ENCODE measurements around the gene HYDIN. TPM values are rescaled to one million over a fixed set of nuclear protein-coding genes. Genes with fewer than 3 reads are reported as not detected.
"Not testable (repeated sequence)": the region's sequence is repeated elsewhere in the genome, so short reads cannot be mapped to it uniquely, and the experiment has no call there.

The HYDIN gene
- total RNA-seq, 4 donors from 2014 or later = 0.40 to 1.1 (median 0.47) TPM; not detected in 1

GRCh38 chr16:70999735-71000134, 230.8 kb downstream of the HYDIN start:
- not testable (repeated sequence) for H3K27ac ChIP-seq; H3K4me1 ChIP-seq; DNase-seq (ENCODE audit: low spot score in 2 of 2); H3K27me3 ChIP-seq; H3K36me3 ChIP-seq; H3K9me3 ChIP-seq; H3K4me3 ChIP-seq
- WGBS = 23% methylated on average over 2 of the region's 2 CpGs

- DNase-seq (ENCODE audit: low spot score in 2 of 2); H3K27me3 ChIP-seq; H3K27ac ChIP-seq; H3K36me3 ChIP-seq; H3K4me3 ChIP-seq; H3K4me1 ChIP-seq; H3K9me3 ChIP-seq: not testable (repeated sequence)
- WGBS = 67% methylated on average over 1 of the region's 2 CpGs
These were observed 234.7 kb downstream of the HYDIN start for GRCh38 chr16:70995799-70996198.

DNA sequence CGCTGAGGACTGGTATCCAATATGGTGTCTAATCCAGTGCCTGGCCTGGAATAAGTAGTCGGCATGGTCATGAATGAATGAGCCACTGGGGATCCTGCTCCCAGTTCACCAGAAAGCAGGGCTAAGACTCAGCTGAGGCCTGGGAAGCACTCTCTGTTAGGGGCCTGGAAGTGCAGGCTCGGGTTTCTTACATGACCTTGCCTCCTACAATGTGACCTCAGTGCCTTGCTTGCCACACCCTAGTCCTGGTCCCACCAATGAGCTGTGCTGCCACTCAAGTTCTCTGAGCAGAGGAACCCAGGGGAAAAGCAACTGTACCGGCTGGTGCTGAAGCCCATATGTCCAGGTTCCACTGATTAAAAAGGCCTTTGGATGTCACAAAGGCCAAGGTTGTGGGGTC, 238.0 kb downstream of the HYDIN start:
- WGBS = 67% methylated on average over 1 of the region's 4 CpGs
- not testable (repeated sequence) for H3K9me3 ChIP-seq; H3K27me3 ChIP-seq; H3K36me3 ChIP-seq; H3K4me3 ChIP-seq; H3K27ac ChIP-seq; H3K4me1 ChIP-seq; DNase-seq (ENCODE audit: low spot score in 2 of 2)

DNA sequence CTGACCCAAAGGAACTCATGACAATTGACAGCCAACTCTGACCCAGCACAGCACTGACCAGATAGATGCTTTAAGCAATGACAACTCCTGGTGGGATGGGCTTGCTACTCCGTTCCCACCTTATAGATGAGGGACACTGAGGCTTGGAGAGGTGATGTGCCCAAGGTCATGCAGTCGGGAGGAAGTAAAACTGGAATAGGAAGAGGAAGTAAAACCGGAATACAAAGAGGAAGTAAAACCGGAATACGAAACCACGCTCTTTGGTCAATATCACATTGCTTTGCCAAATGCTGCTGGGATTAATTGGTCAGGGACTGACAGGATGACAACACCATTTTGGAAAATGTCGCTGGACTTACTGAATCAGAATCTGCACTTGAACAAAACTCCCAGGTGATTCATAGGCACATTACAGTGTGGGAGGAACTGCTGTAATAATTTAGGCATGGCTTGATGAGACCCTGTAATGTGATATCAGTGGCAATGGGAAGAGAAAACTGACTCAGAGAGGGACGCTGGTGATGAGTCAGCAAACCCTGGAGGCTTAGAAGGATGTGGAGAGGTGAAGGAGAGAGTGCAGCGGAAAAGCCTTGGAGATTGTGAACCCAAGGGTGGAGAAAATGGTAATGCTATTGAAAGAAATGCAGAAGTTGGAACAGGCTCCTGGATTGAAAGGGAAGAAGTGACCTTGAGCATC, 243.4 kb downstream of the HYDIN start:
- H3K27ac ChIP-seq; H3K9me3 ChIP-seq; H3K4me1 ChIP-seq; DNase-seq (ENCODE audit: low spot score in 2 of 2); H3K4me3 ChIP-seq; H3K27me3 ChIP-seq; H3K36me3 ChIP-seq: not testable (repeated sequence)
- no CpG with 5 or more reads among the region's 9 CpGs for WGBS

GRCh38 chr16:70984675-70985074, 245.8 kb downstream of the HYDIN start:
- not testable (repeated sequence) for H3K4me1 ChIP-seq; H3K36me3 ChIP-seq; H3K27me3 ChIP-seq; H3K4me3 ChIP-seq; H3K27ac ChIP-seq; DNase-seq (ENCODE audit: low spot score in 2 of 2); H3K9me3 ChIP-seq
- 53% methylated on average over 6 of the region's 6 CpGs for WGBS

- H3K36me3 ChIP-seq; H3K9me3 ChIP-seq; H3K27me3 ChIP-seq; H3K4me3 ChIP-seq; H3K4me1 ChIP-seq; H3K27ac ChIP-seq; DNase-seq (ENCODE audit: low spot score in 2 of 2): not testable (repeated sequence)
- no CpG with 5 or more reads among the region's 3 CpGs for WGBS
These were observed 262.2 kb downstream of the HYDIN start for GRCh38 chr16:70968332-70968731.

GRCh38 chr16:70960169-70960568, 270.4 kb downstream of the HYDIN start:
- WGBS = 50% methylated on average over 1 of the region's 3 CpGs
- not testable (repeated sequence) for H3K4me3 ChIP-seq; H3K27me3 ChIP-seq; H3K4me1 ChIP-seq; H3K27ac ChIP-seq; DNase-seq (ENCODE audit: low spot score in 2 of 2); H3K36me3 ChIP-seq; H3K9me3 ChIP-seq

GRCh38 chr16:70954922-70955321, 275.6 kb downstream of the HYDIN start:
- 85% methylated on average over 2 of the region's 4 CpGs for WGBS
- H3K4me1 ChIP-seq; H3K27ac ChIP-seq; H3K4me3 ChIP-seq; H3K36me3 ChIP-seq; DNase-seq (ENCODE audit: low spot score in 2 of 2); H3K9me3 ChIP-seq; H3K27me3 ChIP-seq: not testable (repeated sequence)

GRCh38 chr16:70953824-70954223, 276.7 kb downstream of the HYDIN start:
- H3K4me3 ChIP-seq; H3K27ac ChIP-seq; H3K4me1 ChIP-seq; H3K9me3 ChIP-seq; H3K27me3 ChIP-seq; H3K36me3 ChIP-seq; DNase-seq (ENCODE audit: low spot score in 2 of 2): not testable (repeated sequence)
- no CpG with 5 or more reads among the region's 5 CpGs for WGBS

- not testable (repeated sequence) for H3K4me1 ChIP-seq; H3K4me3 ChIP-seq; DNase-seq (ENCODE audit: low spot score in 2 of 2); H3K27me3 ChIP-seq; H3K27ac ChIP-seq; H3K36me3 ChIP-seq; H3K9me3 ChIP-seq
- 35% methylated on average over 13 of the region's 15 CpGs for WGBS
These were observed 287.0 kb downstream of the HYDIN start for GRCh38 chr16:70943551-70943950.

DNA sequence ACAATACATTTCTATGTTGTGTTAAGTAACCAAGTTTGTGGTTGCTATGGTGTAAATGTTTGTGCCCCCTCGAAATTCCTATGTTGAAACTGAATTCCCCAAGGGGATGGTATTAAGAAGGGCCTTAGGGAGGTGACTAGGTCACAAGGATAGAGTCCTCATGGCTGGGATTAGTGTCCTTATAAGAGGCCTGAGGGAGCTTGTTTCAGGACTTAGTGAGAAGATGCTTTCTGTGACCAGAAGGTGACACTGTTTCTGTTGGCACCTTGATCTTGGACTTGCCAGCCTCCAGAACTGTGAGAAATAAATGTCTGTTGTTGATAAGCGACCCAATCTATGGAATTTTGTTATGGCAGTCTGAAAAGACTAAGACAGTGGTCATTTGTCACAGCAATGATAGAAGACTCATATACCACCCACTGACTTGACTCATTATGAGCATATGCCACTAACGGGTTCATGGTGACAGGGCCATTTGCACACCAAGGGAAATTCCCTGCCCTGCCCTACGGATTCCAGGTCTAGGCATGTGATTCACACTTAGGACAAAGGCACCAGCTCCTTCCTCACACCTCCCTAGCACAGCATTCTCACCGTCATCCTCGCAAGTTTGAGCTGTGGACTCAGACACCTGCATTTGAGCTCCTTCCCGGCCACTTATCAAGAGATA, 290.7 kb downstream of the HYDIN start:
- 17% methylated on average over 3 of the region's 7 CpGs for WGBS
- H3K36me3 ChIP-seq; H3K27me3 ChIP-seq; H3K4me3 ChIP-seq; DNase-seq (ENCODE audit: low spot score in 2 of 2); H3K4me1 ChIP-seq; H3K9me3 ChIP-seq; H3K27ac ChIP-seq: not testable (repeated sequence)

DNA sequence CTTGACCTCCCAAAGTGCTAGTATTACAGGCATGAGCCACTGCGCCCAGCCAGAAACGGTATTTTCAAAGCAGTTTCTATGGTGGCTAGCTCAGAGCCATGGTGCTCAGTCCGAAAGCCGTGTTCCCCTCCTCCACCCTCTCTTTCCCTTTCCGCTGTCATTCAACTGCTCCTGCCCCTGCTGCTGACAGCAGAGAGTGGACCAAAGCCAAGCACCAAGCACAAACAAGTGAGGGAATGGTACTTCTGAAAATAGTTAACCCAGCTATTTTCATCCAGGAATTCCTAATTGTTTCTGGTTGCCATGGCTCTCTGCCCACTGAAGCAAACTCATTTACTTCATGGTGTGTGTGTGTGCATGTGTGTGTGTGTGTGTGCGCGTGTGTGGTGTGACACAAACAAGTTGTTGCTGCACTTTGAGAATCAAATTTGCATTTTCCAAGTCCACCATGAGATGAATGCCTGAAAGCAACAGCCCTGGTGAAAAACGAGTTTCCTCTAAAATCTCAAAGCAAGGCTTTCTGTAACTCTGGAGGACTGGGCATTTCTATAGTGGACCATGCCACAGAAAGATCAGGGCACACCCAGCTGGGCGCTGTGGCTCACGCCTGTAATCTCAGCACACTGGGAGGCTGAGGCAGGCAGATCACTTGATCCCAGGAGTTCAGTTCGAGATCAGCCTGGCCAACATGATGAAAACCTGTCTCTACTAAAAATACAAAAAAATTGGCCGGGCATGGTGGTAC, 293.6 kb downstream of the HYDIN start:
- H3K27me3 ChIP-seq; DNase-seq (ENCODE audit: low spot score in 2 of 2); H3K4me3 ChIP-seq; H3K27ac ChIP-seq; H3K36me3 ChIP-seq; H3K9me3 ChIP-seq; H3K4me1 ChIP-seq: not testable (repeated sequence)
- 31% methylated on average over 5 of the region's 12 CpGs for WGBS

- H3K4me3 ChIP-seq; H3K9me3 ChIP-seq; H3K27ac ChIP-seq; H3K4me1 ChIP-seq; DNase-seq (ENCODE audit: low spot score in 2 of 2); H3K36me3 ChIP-seq; H3K27me3 ChIP-seq: not testable (repeated sequence)
- no CpG with 5 or more reads among the region's 4 CpGs for WGBS
These were observed 295.2 kb downstream of the HYDIN start for GRCh38 chr16:70935325-70935724.

GRCh38 chr16:70933746-70934145, 296.8 kb downstream of the HYDIN start:
- not testable (repeated sequence) for H3K27me3 ChIP-seq; DNase-seq (ENCODE audit: low spot score in 2 of 2); H3K4me3 ChIP-seq; H3K4me1 ChIP-seq; H3K9me3 ChIP-seq; H3K36me3 ChIP-seq; H3K27ac ChIP-seq
- WGBS = 67% methylated on average over 8 of the region's 8 CpGs

Measured in suprapubic skin (tissue), 4 donors.